K562 (cell line): ENCODE results near the gene PPA2. TPM values are rescaled to one million over a fixed set of nuclear protein-coding genes. Genes with fewer than 3 reads are reported as not detected.

Experiments used
- ATAC-seq: fragments of 200-7000 bp; cut with Tn5 transposase; 3 replicates; pipeline ENCODE4 v1.9.1; 2020; ENCODE audit warnings: moderate library complexity
- BruUV-seq: library from RNA; stranded (reverse); fragments of 400-500 nt; replicated peaks from 2 replicates; lab custom pipeline; 2021; lab: Mats Ljungman, UMichigan
- CTCF ChIA-PET: fragments of 300-600 bp; formaldehyde crosslinking; extraction: SDS; loops from one replicate; lab custom pipeline; 2021; ENCODE audit warnings: low intra/inter-chr PET ratio; lab: Yijun Ruan, JAX
- POLR2A ChIA-PET: fragments of 300-600, 350-650 bp; sonication (Branson Sonifier 250); formaldehyde crosslinking; extraction: SDS; loops from one replicate; lab custom pipeline; 2021; ENCODE audit warnings: antibody characterized with exemption, inconsistent platforms; lab: Yijun Ruan, JAX
- DNase-seq, 4 experiments: peaks; one replicate each; pipeline versions ENCODE4 v3.0.0 to v3.0.0-alpha.2; 2011 to 2018; ENCODE audit warnings: low spot score in 3 of 4, mixed read lengths in 3 of 4; ENCODE audit errors: extremely low read depth in 1 of 4
- FAIRE-seq: peaks from 2 replicates; lab custom pipeline; 2011; peaks lifted over from hg19 to GRCh38; lab: Jason Lieb, UNC
- H2AFZ ChIP-seq: 2 replicates; pipeline ENCODE4 v1.6.0; 2011; ENCODE audit warnings: low read depth, low read length, control low read depth, inconsistent platforms
- H3K27ac ChIP-seq: fragments of 200-600 bp; 3 replicates; pipeline ENCODE4 v1.8.0; 2011; ENCODE audit warnings: low read depth, mild to moderate bottlenecking, control low read depth, inconsistent platforms, low read length, moderate library complexity, mixed read lengths; ENCODE audit errors: extremely low read depth
- H3K27me3 ChIP-seq, 2 experiments: fragments of 300-600 bp in 1 of 2; 2 replicates in 1 of 2; 3 replicates in 1 of 2; pipeline versions ENCODE4 v1.6.0 to v1.8.0; 2011; ENCODE audit warnings: inconsistent platforms in 2 of 2, low read length in 2 of 2, mild to moderate bottlenecking in 1 of 2, mixed read lengths in 1 of 2, moderate library complexity in 1 of 2; ENCODE audit not compliant: control insufficient read depth in 2 of 2, insufficient read depth in 2 of 2
- H3K36me3 ChIP-seq: fragments of 300-600 bp; 3 replicates; pipeline ENCODE4 v1.8.0; 2011; ENCODE audit warnings: mild to moderate bottlenecking, low read length, inconsistent platforms; ENCODE audit not compliant: control insufficient read depth, insufficient read depth
- H3K4me1 ChIP-seq, 2 experiments: fragments of 200-600 bp in 1 of 2; replicated peaks in 1 of 2; 2 replicates in 1 of 2; 3 replicates in 1 of 2; pipeline versions ENCODE4 v1.5.1 to v1.8.0; 2011; ENCODE audit warnings: inconsistent platforms in 2 of 2, low read length in 2 of 2, mild to moderate bottlenecking in 1 of 2, mixed read lengths in 1 of 2, moderate library complexity in 1 of 2; ENCODE audit not compliant: control insufficient read depth in 2 of 2, insufficient read depth in 2 of 2
- H3K4me2 ChIP-seq: 2 replicates; pipeline ENCODE4 v1.6.1; 2011; ENCODE audit warnings: low read length, control low read depth, inconsistent platforms, mixed read lengths; ENCODE audit not compliant: insufficient read depth
- H3K4me3 ChIP-seq: fragments of 200-600 bp; sonication (generic), shearing (Covaris generic); 2 replicates; pipeline ENCODE4 v1.5.1; 2016; ENCODE audit warnings: control low read depth, inconsistent platforms
- H3K79me2 ChIP-seq: fragments of 200-600 bp; 3 replicates; pipeline ENCODE4 v1.8.0; 2011; ENCODE audit warnings: low read length, inconsistent platforms; ENCODE audit not compliant: control insufficient read depth, insufficient read depth
- H3K9ac ChIP-seq, 2 experiments: 2 replicates each; pipeline versions ENCODE4 v1.6.0 to v1.6.1; 2011; ENCODE audit warnings: low read depth in 2 of 2, low read length in 2 of 2, control low read depth in 1 of 2, inconsistent platforms in 1 of 2, mild to moderate bottlenecking in 1 of 2, mixed read lengths in 1 of 2; ENCODE audit not compliant: insufficient read depth in 1 of 2
- H3K9me1 ChIP-seq: one replicate; pipeline ENCODE4 v1.6.0; 2011; ENCODE audit warnings: inconsistent platforms, mild to moderate bottlenecking, low read length, moderate library complexity; ENCODE audit not compliant: control insufficient read depth, insufficient read depth
- H3K9me3 ChIP-seq: replicated peaks from 2 replicates; pipeline ENCODE4 v1.5.1; 2011; ENCODE audit warnings: low read depth, low read length, inconsistent platforms; ENCODE audit not compliant: control insufficient read depth, insufficient read depth
- H4K20me1 ChIP-seq: replicated peaks from 2 replicates; pipeline ENCODE4 v1.6.1; 2011; ENCODE audit warnings: low read length, inconsistent platforms, mixed read lengths; ENCODE audit not compliant: control insufficient read depth, insufficient read depth
- JUN ChIP-seq, 2 experiments: sonication (generic) in 1 of 2; formaldehyde crosslinking in 1 of 2; IDR thresholded peaks; 2 replicates each; pipeline versions ENCODE4 v1.6.1 to v1.8.0; 2012 to 2022; ENCODE audit warnings: borderline replicate concordance in 2 of 2, mild to moderate bottlenecking in 2 of 2, improper control_type of control experiment in 1 of 2, low read depth in 1 of 2, low read length in 1 of 2, missing genetic modification reagents in 1 of 2
- MBD1 ChIP-seq: fragments of 250-450 bp; sonication (Bioruptor Pico); IDR thresholded peaks from 2 replicates; pipeline ENCODE4 v1.8.0; 2022; ENCODE audit warnings: inconsistent platforms
- MTA1 ChIP-seq: fragments of 450-650 bp; IDR thresholded peaks from 2 replicates; pipeline ENCODE4 v1.6.1; 2017; ENCODE audit warnings: borderline replicate concordance
- NRF1 ChIP-seq, 2 experiments: fragments of 450-650 bp; IDR thresholded peaks in 1 of 2; conservative IDR thresholded peaks in 1 of 2; 2 replicates each; pipeline ENCODE4 v1.6.1; 2014; ENCODE audit warnings: mild to moderate bottlenecking in 2 of 2
- SRSF9 ChIP-seq: fragments of 200-400 bp; formaldehyde crosslinking; IDR thresholded peaks from 2 replicates; pipeline ENCODE4 v1.6.1; 2017; ENCODE audit warnings: low read depth, low read length, borderline replicate concordance
- ZBTB33 ChIP-seq: sonication (generic); formaldehyde crosslinking; IDR thresholded peaks from 2 replicates; pipeline ENCODE4 v1.8.1; 2023; ENCODE audit warnings: mild to moderate bottlenecking, missing genetic modification reagents
- ZNF41 ChIP-seq: fragments of 250-450 bp; sonication (Bioruptor Pico); conservative IDR thresholded peaks from 2 replicates; pipeline ENCODE4 v1.4.0; 2020; ENCODE audit warnings: mild to moderate bottlenecking
- ZNF436 ChIP-seq: fragments of 250-450, 450-650 bp; sonication (Bioruptor Pico); formaldehyde crosslinking; IDR thresholded peaks from 2 replicates; pipeline ENCODE4 v1.7.0; 2020; ENCODE audit warnings: mild to moderate bottlenecking
- WGBS: fragments of 100-300 bp; shearing (Covaris generic); methylation state at CpG from one replicate; pipeline ENCODE4 v1.1.6; 2016; ENCODE audit warnings: low coverage, mixed read lengths; ENCODE audit not compliant: insufficient coverage; ENCODE audit errors: missing lambda C conversion rate; 5-methylcytosine and 5-hydroxymethylcytosine counted together
- in situ Hi-C: fragments of 300-500 bp; cut with MboI; formaldehyde crosslinking; loops from 4 replicates; pipeline ENCODE4 v1.15.0; 2018; ENCODE audit warnings: inconsistent platforms, mixed read lengths
- intact Hi-C: fragments of 100-400 bp; cut with micrococcal nuclease; formaldehyde crosslinking; loops from 2 replicates; pipeline ENCODE4 v1.14.2; 2022
- polyA plus RNA-seq, 8 experiments: library from polyadenylated mRNA; depleted of rRNA in 4 of 8; stranded (reverse) in 5 of 8; unstranded in 3 of 8; fragments of >200 nt; fragmentation: Nextera tagmentation in 2 of 8; fragmentation: Illumina TruSeq in 1 of 8; extraction: Ambion mirVana in 2 of 8; extraction: Trizol in 1 of 8; gene quantifications; 2 replicates each; pipeline versions ENCODE4 v1.2.1 to v1.2.3, GENCODE V29; 2011 to 2014; ENCODE audit warnings: inconsistent platforms in 1 of 8, missing spikeins in 1 of 8
- total RNA-seq, 7 experiments: library from RNA; depleted of rRNA in 6 of 7; stranded (reverse); fragments of >200 nt in 6 of 7; fragmentation: Illumina TruSeq in 2 of 7; extraction: Trizol in 2 of 7; gene quantifications; 2 replicates each; pipeline versions ENCODE4 v1.2.1 to v1.2.3, GENCODE V29; 2011 to 2021; ENCODE audit warnings: low replicate concordance in 1 of 7

Gene PPA2
- total and polyA plus RNA-seq, 9 of the 15 experiments (the other 6 are each of a cell fraction or from before 2014, with no cell fraction given), result 48.3 to 190 (median 109) TPM

GRCh38 chr4:105469736-105470135 lies 4.1 kb downstream of the PPA2 start:
- in situ Hi-C loops (loop anchor here (5.0 kb wide), 1 partner anchor 327 kb away; no protein-coding TSS in a partner anchor), intact Hi-C loops (loop anchor here (5.0 to 10.0 kb wide), 2 partner anchors 227 to 975 kb away; partner anchors contain the start of gene CXXC4)
- WGBS, result 100% methylated on average over 1 of the region's 1 CpG
- Histone ChIP-seq H3K27me3 (no peaks in the 10 kb centered on the region), H3K4me3 (no peak overlapping the region), H3K79me2 (peaks cover 76% of the 10 kb centered on the region), H4K20me1 (0 out of 2 replicates have a peak, but pooled peaks cover 5% of the 10 kb centered on the region), H3K27ac (no peak overlapping the region), H2AFZ (no peak overlapping the region), H3K9me3 (peaks cover 19% of the 10 kb centered on the region), H3K9ac (no peak overlapping the region), H3K9me1 (no peaks in the 10 kb centered on the region), H3K36me3 (peaks cover 73% of the 10 kb centered on the region; the same call in 2 of the 3 replicates), H3K4me1 (peaks cover 8 to 10% of the 10 kb centered on the region in 2 experiments; a peak in 2 of 5 replicates), H3K4me2 (no peak overlapping the region)
- DNase-seq, result no peak
- POLR2A ChIA-PET, result no interaction called here
- BruUV-seq, result no TSS peak
- no peak for ATAC-seq
- FAIRE-seq, result no peak
- CTCF ChIA-PET, result no interaction called here
- TF ChIP-seq NRF1 (conservative IDR thresholded peaks at IDR 0.05 in 1 of 2, IDR thresholded peaks at IDR 0.05 in 1 of 2) (no peak), ZNF41 (CRISPR knock-in tag) (no peak), MTA1 (no peak), JUN (IDR thresholded peaks at IDR 0.05; ENCODE audit: borderline replicate concordance, low read depth, low read length) (no peak), JUN (CRISPR knock-in tag; IDR thresholded peaks at IDR 0.05; ENCODE audit: borderline replicate concordance) (no peak), SRSF9 (no peak), ZBTB33 (no peak), ZNF436 (CRISPR knock-in tag) (no peak), MBD1 (no peak)
